ENCODE results near the gene ANKRD34A.
A peak's percentile ranks its signal among the peaks of the same experiment; 100 is the strongest.

Gene ANKRD34A

GRCh38 chr1:145965119-145965744, 857 bp upstream of the ANKRD34A start:
- DNase-seq: no peak

- DNase-seq: no peak
Measured at GRCh38 chr1:145963265-145964019, 933 bp downstream of the ANKRD34A start.

DNA sequence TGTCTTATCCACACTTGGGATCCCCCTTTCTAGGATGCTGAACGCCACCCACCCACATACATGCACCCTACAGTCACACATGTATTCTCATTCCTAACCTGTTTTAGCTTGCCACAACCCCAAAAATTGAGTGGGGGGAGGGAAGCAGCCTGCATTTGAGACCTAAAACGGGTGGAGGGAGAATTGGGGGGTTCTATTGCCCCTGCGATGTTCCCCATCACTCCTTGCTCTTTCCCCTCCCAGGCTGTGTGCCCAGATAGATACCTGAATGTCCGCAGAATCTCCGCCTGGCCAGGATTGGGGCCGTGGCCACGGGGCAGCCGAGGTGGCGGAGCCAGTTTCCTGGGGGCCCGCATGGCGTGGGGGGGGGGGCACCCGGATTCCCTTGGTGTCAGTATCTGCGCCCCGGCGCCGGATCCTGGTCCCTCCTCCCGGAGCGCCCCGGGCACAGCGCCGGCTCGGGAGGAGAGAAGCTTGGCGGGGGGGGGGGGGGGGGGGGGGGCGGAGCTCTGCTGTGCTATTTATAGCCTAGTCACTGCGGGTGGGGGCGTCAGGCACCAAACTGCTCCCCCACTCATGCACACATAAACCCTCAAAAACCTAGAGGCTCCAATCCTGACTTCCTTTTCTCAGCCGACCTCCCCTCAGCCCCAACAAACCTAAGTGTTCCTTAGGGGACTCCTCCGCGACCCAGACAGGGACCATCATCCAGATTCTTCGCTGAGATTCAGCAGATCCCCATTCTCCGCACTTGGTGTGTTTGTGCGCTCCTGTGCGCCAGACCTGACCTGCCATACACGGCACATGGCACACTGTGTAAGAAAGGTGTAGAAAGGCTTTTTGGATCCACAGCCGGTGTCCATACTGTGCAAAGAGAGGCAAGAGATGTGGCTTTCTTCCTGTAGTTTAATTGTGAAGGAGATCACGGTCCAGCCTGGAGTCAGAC, 1.9 kb downstream of the ANKRD34A start:
- DNase-seq: no peak

DNA sequence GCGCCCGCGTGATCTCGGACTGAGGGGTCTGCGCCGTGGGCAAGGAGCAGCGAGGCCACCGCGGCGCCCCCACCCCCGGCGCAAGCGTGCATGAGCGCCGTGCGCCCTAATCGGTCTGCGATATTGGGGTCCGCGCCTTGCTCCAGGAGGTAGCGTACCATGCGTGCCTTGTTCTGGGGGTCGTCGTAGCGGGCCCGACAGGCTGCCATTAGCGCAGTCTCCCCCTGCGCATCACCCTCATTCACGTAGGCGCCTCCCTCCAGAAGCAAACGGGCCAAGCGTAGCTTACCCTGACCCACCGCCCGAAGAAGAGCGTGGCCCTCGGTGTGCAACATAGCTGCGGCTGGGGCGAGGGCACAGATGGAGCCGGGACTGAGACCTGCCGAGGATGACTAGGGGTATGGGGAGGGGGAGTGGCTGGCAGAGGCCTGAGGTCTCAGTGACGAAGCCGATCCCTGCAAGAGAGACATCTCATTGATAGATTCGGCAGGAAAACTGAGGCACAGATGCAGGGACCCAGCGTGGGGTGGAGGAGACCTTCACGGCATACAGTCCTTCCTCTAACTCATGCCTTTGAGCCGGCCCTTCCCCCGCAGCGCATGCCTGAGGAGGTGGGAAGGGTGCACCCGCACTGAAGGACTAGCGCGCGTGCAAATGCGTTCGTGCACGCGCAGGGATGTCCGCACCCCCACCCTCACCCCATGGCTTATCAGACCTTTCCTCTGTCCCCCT, 2.8 kb downstream of the ANKRD34A start:
- no peak for DNase-seq

DNA sequence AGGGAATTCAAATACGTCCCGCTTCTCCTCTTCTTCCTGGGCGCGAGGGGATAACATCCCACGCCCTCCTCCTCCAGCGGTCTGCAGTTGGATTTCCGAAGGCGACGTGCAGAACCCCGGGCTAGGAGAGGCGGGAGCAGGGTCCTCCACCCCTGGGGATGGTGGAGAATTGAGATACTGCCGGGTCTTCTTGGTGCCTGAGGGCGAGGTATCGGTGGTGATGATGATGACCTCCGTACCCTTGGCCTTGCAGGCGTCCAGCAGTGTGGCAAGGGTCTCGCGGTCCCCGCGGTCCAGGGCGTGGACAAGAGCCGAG, 3.3 kb downstream of the ANKRD34A start:
- DNase-seq: no peak

- no peak for DNase-seq
Measured at GRCh38 chr1:145960468-145961108, 3.8 kb downstream of the ANKRD34A start.

DNA sequence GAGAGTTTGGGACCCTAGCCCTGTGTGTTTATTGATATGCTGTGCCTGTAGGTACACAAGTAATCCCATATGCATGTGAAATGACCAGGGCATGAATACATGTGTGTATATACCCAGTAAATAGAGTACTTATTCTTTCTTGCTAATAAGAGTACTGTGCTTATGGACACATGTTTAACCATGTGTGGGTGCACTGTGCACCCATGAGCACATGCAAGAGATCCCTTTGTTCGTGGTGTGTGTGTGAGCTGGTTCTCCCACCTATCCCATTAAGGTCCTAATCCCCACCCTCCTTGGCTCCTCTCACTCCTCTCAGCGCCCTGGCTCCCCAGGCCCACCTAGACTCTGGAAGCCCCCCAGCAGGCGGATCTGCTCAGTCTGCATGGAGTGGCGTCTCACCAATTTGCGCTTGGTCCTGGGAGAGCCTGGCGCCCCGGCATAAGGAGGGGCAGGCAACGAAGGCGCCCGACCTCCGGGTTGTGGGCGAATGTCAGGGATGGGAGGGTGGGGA, 4.4 kb downstream of the ANKRD34A start:
- DNase-seq: no peak

GRCh38 chr1:145959333-145959732, 5.0 kb downstream of the ANKRD34A start:
- DNase-seq: no peak

DNA sequence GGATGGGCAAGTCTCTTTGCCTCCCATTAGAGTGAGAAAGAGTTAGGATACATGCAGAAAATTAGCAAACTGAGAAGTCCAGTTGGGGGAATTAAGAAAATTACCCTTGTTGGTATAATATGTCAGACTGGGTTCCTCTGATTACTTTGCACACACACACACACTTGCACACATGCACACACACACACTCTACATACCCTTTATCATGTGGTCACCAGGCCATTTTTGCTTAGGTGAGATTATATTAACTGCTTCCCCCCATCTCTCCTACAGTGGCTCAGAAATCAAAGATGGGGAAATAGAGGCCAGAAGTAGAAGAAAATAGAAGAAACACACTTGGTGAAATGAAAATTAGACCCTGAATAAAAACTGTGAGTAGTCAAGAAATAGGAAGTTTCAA, 5.6 kb downstream of the ANKRD34A start:
- no peak for DNase-seq

DNA sequence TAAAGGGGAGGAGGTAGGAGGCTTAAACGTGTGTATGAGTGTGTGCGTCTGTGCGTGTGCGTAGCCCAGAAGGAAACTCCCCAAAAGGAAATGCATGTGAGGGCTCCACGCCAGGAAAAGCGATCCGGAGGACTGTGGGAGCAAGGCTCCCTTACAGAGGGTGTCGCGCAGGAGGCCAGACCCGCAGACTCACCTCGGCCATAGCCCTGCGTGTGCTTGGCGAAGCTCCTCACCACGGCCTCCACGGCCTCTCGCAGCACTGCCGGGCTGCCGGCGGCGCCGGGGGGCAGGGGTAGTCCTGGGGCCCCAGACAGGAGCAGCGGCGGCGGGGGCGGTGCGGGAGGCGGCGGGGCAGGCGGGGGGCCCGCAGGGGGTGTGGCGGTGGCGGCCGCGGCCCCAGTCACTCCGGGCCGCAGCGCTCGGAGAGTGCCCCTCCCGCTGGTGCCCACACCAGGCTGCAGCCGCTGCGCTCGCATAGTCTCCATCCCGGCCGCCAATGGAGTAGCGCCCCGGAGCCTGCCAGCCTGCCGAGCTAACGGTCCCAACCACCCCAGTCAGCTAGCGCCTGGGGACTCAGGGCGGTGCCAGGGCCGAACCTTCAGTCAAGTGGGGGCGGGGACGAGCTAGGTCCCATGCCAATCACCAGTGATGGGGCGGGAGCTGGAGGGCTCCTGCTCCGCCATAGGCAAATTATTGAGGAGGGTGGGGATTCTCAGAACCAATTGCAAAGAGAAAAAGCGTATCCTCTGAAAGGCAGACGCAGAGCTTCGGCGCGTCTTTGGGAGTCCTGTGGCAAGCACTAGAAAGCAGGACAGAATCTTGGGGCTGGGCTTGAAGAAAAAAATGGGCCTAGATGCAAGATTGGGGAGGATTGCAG, 6.7 kb downstream of the ANKRD34A start, which contains the start of gene LIX1L:
TSS of gene LIX1L (minus strand) at position 575 of the 877 bp plus-strand sequence. CDS start at position 485, 90 bp downstream.
- DNase-seq: peak; percentile 91

GRCh38 chr1:145956781-145957442, 7.5 kb downstream of the ANKRD34A start:
- no peak for DNase-seq

DNA sequence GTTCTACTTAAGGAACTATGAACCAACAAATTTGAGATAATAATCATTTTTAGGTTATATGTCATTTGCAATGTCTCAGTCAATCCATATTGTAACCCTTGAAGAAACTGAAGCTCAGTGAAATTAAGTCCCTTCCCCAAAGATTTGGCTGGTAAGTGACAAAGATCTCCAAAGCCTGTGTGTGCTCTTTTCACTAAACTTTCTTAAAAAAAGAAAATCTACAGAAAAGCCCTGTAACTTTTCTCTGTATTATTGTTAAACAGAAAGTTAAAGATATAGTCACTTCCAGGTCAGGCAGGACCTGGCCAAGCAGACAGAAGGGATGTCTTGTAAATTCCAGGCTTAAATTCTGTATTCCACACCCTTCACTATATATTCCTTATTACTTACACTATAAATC, 8.0 kb downstream of the ANKRD34A start:
- DNase-seq: no peak

DNA sequence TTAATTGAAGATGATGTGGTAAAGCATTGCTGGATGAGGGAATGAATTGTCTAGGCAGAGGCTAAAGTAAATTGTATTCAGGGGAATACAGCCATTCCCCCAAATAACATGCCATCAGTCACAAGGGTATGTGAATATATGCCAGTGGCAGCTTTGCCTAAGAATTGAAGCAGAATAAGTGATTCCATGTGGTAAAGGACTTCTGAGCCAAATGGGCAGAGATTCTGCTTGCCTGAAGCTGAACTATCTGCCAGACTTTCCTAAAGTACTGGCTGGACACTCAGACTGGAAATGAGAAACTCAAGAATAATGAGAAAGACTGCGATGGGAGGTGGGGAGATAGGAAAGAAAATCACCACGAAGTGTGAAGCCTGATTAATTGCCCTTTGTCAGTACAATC, 8.9 kb downstream of the ANKRD34A start:
- no peak for DNase-seq

- DNase-seq: no peak
Measured at GRCh38 chr1:145953861-145954260, 10.5 kb downstream of the ANKRD34A start.

DNA sequence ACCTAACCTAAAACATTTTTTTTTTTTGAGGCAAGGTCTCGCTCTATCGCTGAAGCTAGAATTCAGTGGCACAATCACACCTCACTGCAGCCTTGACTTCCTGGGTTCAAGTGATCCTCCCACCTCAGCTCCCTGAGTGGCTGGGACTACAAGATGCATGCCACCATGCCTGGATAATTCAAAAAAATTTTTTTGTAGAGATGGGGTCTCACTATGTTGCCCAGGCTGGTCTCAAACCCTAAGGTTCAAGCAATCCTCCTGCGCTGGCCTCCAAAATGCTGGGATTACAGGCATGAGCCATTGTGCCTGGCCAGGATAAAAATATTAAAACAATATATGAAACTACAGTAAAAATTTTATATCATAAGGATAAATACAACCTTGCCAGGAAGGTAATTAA, 11.5 kb downstream of the ANKRD34A start:
- no peak for DNase-seq

- no peak for DNase-seq
Measured at GRCh38 chr1:145951526-145951925, 12.8 kb downstream of the ANKRD34A start.

DNA sequence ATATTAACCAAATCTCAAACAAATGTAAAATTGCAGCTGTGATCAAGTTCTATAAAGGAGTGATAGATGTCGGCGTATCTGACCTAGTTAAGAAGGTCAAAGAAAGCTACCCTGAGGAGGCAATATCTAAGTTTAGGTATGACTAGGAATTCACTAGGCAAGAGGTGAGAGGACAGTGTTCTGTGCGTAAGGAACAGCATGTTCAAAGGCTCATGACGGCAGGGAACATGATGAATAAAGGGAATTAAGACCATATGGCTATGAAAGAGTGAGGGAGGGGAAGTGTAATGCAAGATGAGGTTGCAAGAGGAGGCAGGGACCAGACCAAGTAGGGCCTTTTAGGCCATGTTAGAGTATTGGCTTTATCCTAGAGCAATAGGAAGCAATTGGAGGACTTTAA, 15.2 kb downstream of the ANKRD34A start:
- no peak for DNase-seq

DNA sequence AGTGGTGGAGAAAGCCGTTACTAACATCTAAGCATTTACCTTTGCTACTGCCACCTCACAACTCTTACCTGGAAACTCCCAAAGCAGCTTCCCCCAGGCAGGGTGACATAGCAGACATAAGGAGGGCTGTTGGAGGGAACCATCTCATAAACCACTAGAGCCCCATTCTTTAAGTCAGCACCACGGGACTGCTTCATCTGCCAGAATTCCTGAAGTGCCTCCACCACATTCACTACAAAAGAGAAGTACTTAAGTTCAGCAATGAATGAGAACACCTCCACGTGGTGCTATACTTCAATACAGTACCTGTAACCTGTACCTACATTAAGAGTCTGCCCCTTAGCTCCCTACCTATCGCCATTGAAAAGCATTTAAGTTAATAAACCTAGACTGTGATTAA, 16.8 kb downstream of the ANKRD34A start:
- no peak for DNase-seq

- no peak for DNase-seq
Measured at GRCh38 chr1:145946477-145946986, 17.8 kb downstream of the ANKRD34A start.

DNA sequence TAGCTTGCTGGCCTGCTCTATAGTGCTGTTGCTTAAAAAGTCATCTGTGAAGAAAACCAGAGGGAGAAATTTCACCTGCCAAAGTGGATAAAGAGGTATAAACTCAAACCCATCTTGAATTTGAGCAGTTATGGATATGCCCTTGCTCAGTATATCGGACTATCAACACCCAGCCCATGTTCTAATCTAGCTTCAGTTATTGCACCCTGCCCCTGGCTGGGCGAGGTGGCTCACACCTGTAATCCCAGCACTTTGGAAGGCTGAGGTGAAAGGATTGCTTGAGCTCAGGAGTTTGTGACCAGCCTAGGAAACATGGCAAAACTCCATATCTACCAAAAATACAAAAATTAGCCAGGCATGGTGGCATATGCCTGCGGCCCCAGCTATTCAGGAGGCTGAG, 19.8 kb downstream of the ANKRD34A start:
- DNase-seq: no peak
